Endometrial microvascular endothelial cells (primary cell): ENCODE measurements around the gene TRIM41. TPM values are rescaled to one million over a fixed set of nuclear protein-coding genes. Genes with fewer than 3 reads are reported as not detected.
"Not testable (repeated sequence)": the region's sequence is repeated elsewhere in the genome, so short reads cannot be mapped to it uniquely, and the experiment has no call there.

ENCODE experiments used
- in situ Hi-C: cut with HindIII; loops from 2 replicates; pipeline ENCODE4 v1.10.0; 2017; ENCODE audit warnings: low sequenced_read_pairs, low pct_unique_long_range_greater_than_20kb; ENCODE audit errors: inconsistent ontology term
- total RNA-seq: library from RNA; depleted of rRNA; stranded (reverse); fragments of >200 nt; gene quantifications from one replicate; pipeline ENCODE4 v1.2.3, GENCODE V29; 2015; ENCODE audit errors: inconsistent ontology term

TRIM41 gene
- total RNA-seq, 1 donor from 2014 or later: 9.8 TPM

GRCh38 chr5:181242031-181242451 lies 19.0 kb downstream of the TRIM41 start:
- in situ Hi-C loops: no loop called here

- in situ Hi-C loops: no loop called here
Observed at GRCh38 chr5:181243018-181243563, 20.0 kb downstream of the TRIM41 start.

GRCh38 chr5:181243564-181244343 lies 20.7 kb downstream of the TRIM41 start, which contains the start of gene RACK1:
TSS of gene RACK1 (minus strand) at chr5:181243906. CDS start at chr5:181243800, 106 bp downstream.
- in situ Hi-C loops: no loop called here

GRCh38 chr5:181245427-181246275 lies 22.6 kb downstream of the TRIM41 start:
- in situ Hi-C loops: no loop called here

GRCh38 chr5:181246276-181247049 lies 23.4 kb downstream of the TRIM41 start:
- in situ Hi-C loops: no loop called here

- in situ Hi-C loops: no loop called here
Observed at GRCh38 chr5:181248277-181248676, 25.2 kb downstream of the TRIM41 start.

GRCh38 chr5:181255276-181255675 lies 32.2 kb downstream of the TRIM41 start:
- in situ Hi-C loops: no loop called here

GRCh38 chr5:181255836-181256578 lies 32.9 kb downstream of the TRIM41 start:
- in situ Hi-C loops: no loop called here

- in situ Hi-C loops: no loop called here
Observed at GRCh38 chr5:181258576-181258975, 35.5 kb downstream of the TRIM41 start.

GRCh38 chr5:181259283-181259682 lies 36.2 kb downstream of the TRIM41 start:
- in situ Hi-C loops: no loop called here

- in situ Hi-C loops: no loop called here
Observed at GRCh38 chr5:181259974-181260719, 37.1 kb downstream of the TRIM41 start.

- in situ Hi-C loops: no loop called here
Observed at GRCh38 chr5:181260720-181261319, 37.7 kb downstream of the TRIM41 start, which contains the start of gene TRIM52. TSS of gene TRIM52 (minus strand) at chr5:181261143. CDS start at chr5:181260813, 330 bp downstream.

GRCh38 chr5:181261320-181262049 lies 38.4 kb downstream of the TRIM41 start:
- in situ Hi-C loops: no loop called here

GRCh38 chr5:181263633-181264032 lies 40.6 kb downstream of the TRIM41 start:
- in situ Hi-C loops: no loop called here

GRCh38 chr5:181265092-181265671 lies 42.1 kb downstream of the TRIM41 start:
- in situ Hi-C loops: no loop called here

GRCh38 chr5:181267291-181267904 lies 44.3 kb downstream of the TRIM41 start:
- in situ Hi-C loops: not testable (repeated sequence)
